B cell (primary cell): ENCODE data around the gene RAD50. TPM values are rescaled to one million over a fixed set of nuclear protein-coding genes. Genes with fewer than 3 reads are reported as not detected.
A peak's percentile ranks its signal among the peaks of the same experiment; 100 is the strongest.

ENCODE experiments used
- ATAC-seq: fragments of 200-7000 bp; cut with Tn5 transposase; one replicate; pipeline ENCODE4 v1.10.0; 2021; ENCODE audit warnings: low read depth, mild to moderate bottlenecking, moderate number of reproducible peaks, moderate library complexity
- CTCF ChIA-PET: fragments of 350-600 bp; sonication (Branson Sonifier 250); formaldehyde crosslinking; loops from one replicate; lab custom pipeline; 2021; ENCODE audit warnings: antibody characterized with exemption, inconsistent platforms; lab: Charles Lee
- POLR2A ChIA-PET: fragments of 350-600 bp; sonication (Branson Sonifier 250); formaldehyde crosslinking; loops from one replicate; lab custom pipeline; 2021; ENCODE audit warnings: antibody characterized with exemption; lab: Charles Lee
- DNase-seq: peaks from one replicate; pipeline ENCODE4 v3.0.0; 2013
- H2AFZ ChIP-seq: 2 replicates; pipeline ENCODE4 v1.6.1; 2012; ENCODE audit warnings: mild to moderate bottlenecking, low read depth, low read length; ENCODE audit not compliant: insufficient read depth, poor library complexity, severe bottlenecking
- H3K27ac ChIP-seq, 2 donors: 1 replicate in 1 of 2; 2 replicates in 1 of 2; pipeline ENCODE4 v1.5.1; 2012 to 2013; ENCODE audit warnings: low read length in 2 of 2, mild to moderate bottlenecking in 2 of 2, moderate library complexity in 1 of 2
- H3K27me3 ChIP-seq, 4 experiments: fragments of 200-600 bp in 1 of 4; sonication (generic) in 1 of 4; replicated peaks in 1 of 4; 1 replicate in 2 of 4; 2 replicates in 2 of 4; pipeline versions ENCODE4 v1.6.1 to v1.7.0; 2013 to 2016; ENCODE audit warnings: low read length in 3 of 4, mild to moderate bottlenecking in 2 of 4, mixed read lengths in 1 of 4, moderate library complexity in 1 of 4; ENCODE audit not compliant: insufficient read depth in 4 of 4, control insufficient read depth in 3 of 4; ENCODE audit errors: control extremely low read depth in 1 of 4
- H3K36me3 ChIP-seq, 2 experiments: replicated peaks in 1 of 2; 1 replicate in 1 of 2; 2 replicates in 1 of 2; pipeline versions ENCODE4 v1.6.1 to v1.7.1; 2013; ENCODE audit warnings: low read length in 1 of 2; ENCODE audit not compliant: insufficient read depth in 2 of 2, control insufficient read depth in 1 of 2; ENCODE audit errors: control extremely low read depth in 1 of 2, extremely low read depth in 1 of 2
- H3K4me1 ChIP-seq, 2 donors: fragments of 200-600 bp in 1 of 2; sonication (generic) in 1 of 2; 1 replicate in 1 of 2; 2 replicates in 1 of 2; pipeline versions ENCODE4 v1.5.1 to v1.6.1; 2013 to 2017; ENCODE audit warnings: low read length in 2 of 2; ENCODE audit not compliant: control insufficient read depth in 2 of 2, insufficient read depth in 2 of 2
- H3K4me2 ChIP-seq: replicated peaks from 2 replicates; pipeline ENCODE3; 2012; ENCODE audit warnings: mild to moderate bottlenecking, low read depth, low read length; ENCODE audit not compliant: poor library complexity, severe bottlenecking
- H3K4me3 ChIP-seq, 5 experiments: fragments of 200-600 bp in 1 of 5; sonication (generic) in 1 of 5; 1 replicate in 3 of 5; 2 replicates in 2 of 5; pipeline versions ENCODE4 v1.5.1 to v1.7.0; 2011 to 2016; ENCODE audit warnings: low read length in 4 of 5, mild to moderate bottlenecking in 4 of 5, low read depth in 2 of 5, control low read depth in 1 of 5, moderate library complexity in 1 of 5; ENCODE audit not compliant: insufficient read depth in 1 of 5; ENCODE audit errors: control extremely low read depth in 1 of 5, extremely low read depth in 1 of 5
- H3K79me2 ChIP-seq: fragments of 200-600 bp; sonication (generic); one replicate; pipeline ENCODE4 v1.6.0; 2016; ENCODE audit warnings: low read length; ENCODE audit not compliant: control insufficient read depth, insufficient read depth
- H3K9ac ChIP-seq: fragments of 200-600 bp; sonication (generic); 2 replicates; pipeline ENCODE4 v1.6.1; 2017; ENCODE audit warnings: mild to moderate bottlenecking, low read length, moderate library complexity
- H3K9me3 ChIP-seq, 3 donors: one replicate each; pipeline versions ENCODE4 v1.6.1 to v1.7.1; 2013; ENCODE audit warnings: low read length in 2 of 3; ENCODE audit not compliant: control insufficient read depth in 2 of 3, insufficient read depth in 1 of 3; ENCODE audit errors: control extremely low read depth in 1 of 3
- H4K20me1 ChIP-seq: 2 replicates; pipeline ENCODE4 v1.6.0; 2012; ENCODE audit warnings: mild to moderate bottlenecking, low read length; ENCODE audit not compliant: insufficient read depth, control insufficient read depth, poor library complexity, severe bottlenecking
- H3K27ac Mint-ChIP-seq: one replicate; pipeline ENCODE4 v1.8.0; 2021; ENCODE audit warnings: mixed read lengths
- H3K27me3 Mint-ChIP-seq: one replicate; pipeline ENCODE4 v1.8.0; 2021; ENCODE audit warnings: mixed read lengths
- H3K4me1 Mint-ChIP-seq: one replicate; pipeline ENCODE4 v1.8.0; 2021; ENCODE audit warnings: mixed read lengths
- H3K4me3 Mint-ChIP-seq: one replicate; pipeline ENCODE4 v1.8.0; 2021; ENCODE audit warnings: mixed read lengths
- H3K9me3 Mint-ChIP-seq: one replicate; pipeline ENCODE4 v1.8.0; 2022; ENCODE audit warnings: mixed read lengths; ENCODE audit not compliant: insufficient read depth
- EZH2 ChIP-seq: IDR thresholded peaks from 2 replicates; pipeline ENCODE4 v1.6.1; 2012; ENCODE audit warnings: borderline replicate concordance, low read depth, mild to moderate bottlenecking, moderate library complexity, low read length; ENCODE audit not compliant: insufficient read depth, poor library complexity, severe bottlenecking
- WGBS: methylation state at CpG from one replicate; pipeline ENCODE4 v1.1.5; 2013; ENCODE audit warnings: missing lambda C conversion rate; ENCODE audit not compliant: insufficient coverage; 5-methylcytosine and 5-hydroxymethylcytosine counted together
- intact Hi-C: fragments of 100-400 bp; cut with micrococcal nuclease; formaldehyde crosslinking; loops from one replicate; pipeline ENCODE4 v1.10.0; 2022
- polyA plus RNA-seq: library from polyadenylated mRNA; depleted of rRNA; stranded (reverse); fragments of >200 nt; gene quantifications from 2 replicates; pipeline ENCODE4 v1.2.3, GENCODE V29; 2012
- total RNA-seq, 2 donors: library from RNA; stranded (reverse); fragments of 120-200 nt in 1 of 2; gene quantifications; 1 replicate in 1 of 2; 2 replicates in 1 of 2; pipeline versions ENCODE4 v1.2.3 to v1.2.4, GENCODE V29; 2013 to 2022
- TF ChIP-seq, protein P1 (sequence below): fragments of 200-600 bp; IDR thresholded peaks from one replicate; pipeline ENCODE4 v1.8.0; 2022; ENCODE audit warnings: antibody characterized with exemption, mild to moderate bottlenecking

Gene RAD50
- total and polyA plus RNA-seq, 2 donors (not counting 1 experiment from before 2014, with no cell fraction given), result 11.2 to 32.7 TPM

GRCh38 chr5:132655821-132656773 is 99.3 kb downstream of the RAD50 start:
- CTCF ChIA-PET, result no interaction called here
- no peak overlapping the region for H3K27ac Mint-ChIP-seq
- Histone ChIP-seq H3K36me3 (no peaks in the 10 kb centered on the region), H3K79me2 (no peaks in the 10 kb centered on the region), H3K4me1 (peaks cover 12 to 15% of the 10 kb centered on the region in 2 donors), H2AFZ (peak overlapping the region; percentile 47), H3K4me2 (peak overlapping the region; percentile 81), H3K9ac (peak overlapping the region; percentile 55), H4K20me1 (no peaks in the 10 kb centered on the region), H3K27me3 (peaks cover 0 to 37% (median 14%) of the 10 kb centered on the region in 4 experiments), H3K9me3 (peaks cover 0 to 8% (median 0%) of the 10 kb centered on the region in 3 donors), H3K4me3 (peak overlapping the region in 3 of 5 experiments; percentile 11 to 47 (median 21)), H3K27ac (no peak overlapping the region)
- POLR2A ChIA-PET, result no interaction called here
- intact Hi-C loops, result no loop called here
- peaks cover 39% of the 10 kb centered on the region for H3K27me3 Mint-ChIP-seq
- 10% methylated on average over 90 of the region's 92 CpGs for WGBS
- DNase-seq, result peak; percentile 40
- peaks cover 10% of the 10 kb centered on the region for H3K4me1 Mint-ChIP-seq
- ATAC-seq, result no peak
- TF ChIP-seq, protein P1, sequence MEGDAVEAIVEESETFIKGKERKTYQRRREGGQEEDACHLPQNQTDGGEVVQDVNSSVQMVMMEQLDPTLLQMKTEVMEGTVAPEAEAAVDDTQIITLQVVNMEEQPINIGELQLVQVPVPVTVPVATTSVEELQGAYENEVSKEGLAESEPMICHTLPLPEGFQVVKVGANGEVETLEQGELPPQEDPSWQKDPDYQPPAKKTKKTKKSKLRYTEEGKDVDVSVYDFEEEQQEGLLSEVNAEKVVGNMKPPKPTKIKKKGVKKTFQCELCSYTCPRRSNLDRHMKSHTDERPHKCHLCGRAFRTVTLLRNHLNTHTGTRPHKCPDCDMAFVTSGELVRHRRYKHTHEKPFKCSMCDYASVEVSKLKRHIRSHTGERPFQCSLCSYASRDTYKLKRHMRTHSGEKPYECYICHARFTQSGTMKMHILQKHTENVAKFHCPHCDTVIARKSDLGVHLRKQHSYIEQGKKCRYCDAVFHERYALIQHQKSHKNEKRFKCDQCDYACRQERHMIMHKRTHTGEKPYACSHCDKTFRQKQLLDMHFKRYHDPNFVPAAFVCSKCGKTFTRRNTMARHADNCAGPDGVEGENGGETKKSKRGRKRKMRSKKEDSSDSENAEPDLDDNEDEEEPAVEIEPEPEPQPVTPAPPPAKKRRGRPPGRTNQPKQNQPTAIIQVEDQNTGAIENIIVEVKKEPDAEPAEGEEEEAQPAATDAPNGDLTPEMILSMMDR, result no peak
- TF ChIP-seq EZH2, result no peak
- peak overlapping the region; percentile 56 for H3K4me3 Mint-ChIP-seq
- no peaks in the 10 kb centered on the region for H3K9me3 Mint-ChIP-seq
